Renal cortex interstitium (tissue), 3 donors: ENCODE measurements around the gene KDM4E. TPM values are rescaled to one million over a fixed set of nuclear protein-coding genes. Genes with fewer than 3 reads are reported as not detected.

Experiments used
- polyA plus RNA-seq, 3 donors: library from polyadenylated mRNA; unstranded; fragments of 120-200 nt; gene quantifications; one replicate each; pipeline ENCODE4 v1.2.1, GENCODE V29; 2013; ENCODE audit not compliant: insufficient read length in 3 of 3

The KDM4E gene
- polyA plus RNA-seq, 3 donors: 0.20 to 0.54 (median 0.30) TPM

Other genes with a start within 250 kb of the KDM4E start
- 100 to 1,000 TPM; 110 to 131 (median 111) TPM for gene CWC15, start 51.7 kb upstream of the KDM4E start, polyA plus RNA-seq
- gene KDM4D, start 51.5 kb upstream of the KDM4E start, polyA plus RNA-seq: 1 to 10 TPM; 2.0 to 2.1 (median 2.0) TPM
- not detected for gene KDM4F, start 24.2 kb downstream of the KDM4E start, polyA plus RNA-seq
- 10 to 100 TPM; 60.2 to 72.7 (median 60.8) TPM for gene SRSF8, start 41.7 kb downstream of the KDM4E start, polyA plus RNA-seq
- 10 to 100 TPM; 18.1 to 24.4 (median 22.4) TPM for gene ENDOD1, start 64.6 kb downstream of the KDM4E start, polyA plus RNA-seq
- 10 to 100 TPM; 65.3 to 80.8 (median 71.1) TPM for gene SESN3, start 205.9 kb downstream of the KDM4E start, polyA plus RNA-seq